Activated CD4-positive, alpha-beta T cell treated with anti-CD3 and anti-CD28 coated beads, Interleukin-10, Interleukin-2, amounts not matched to agents 100 ng/mL and 50 ng/mL, durations not matched to agents 16 hours and 8 hours (primary cell): ENCODE data around the gene IL16.

Source experiments
- DNase-seq: peaks from one replicate; pipeline ENCODE4 v3.0.0-alpha.2; 2020

IL16 gene

DNA sequence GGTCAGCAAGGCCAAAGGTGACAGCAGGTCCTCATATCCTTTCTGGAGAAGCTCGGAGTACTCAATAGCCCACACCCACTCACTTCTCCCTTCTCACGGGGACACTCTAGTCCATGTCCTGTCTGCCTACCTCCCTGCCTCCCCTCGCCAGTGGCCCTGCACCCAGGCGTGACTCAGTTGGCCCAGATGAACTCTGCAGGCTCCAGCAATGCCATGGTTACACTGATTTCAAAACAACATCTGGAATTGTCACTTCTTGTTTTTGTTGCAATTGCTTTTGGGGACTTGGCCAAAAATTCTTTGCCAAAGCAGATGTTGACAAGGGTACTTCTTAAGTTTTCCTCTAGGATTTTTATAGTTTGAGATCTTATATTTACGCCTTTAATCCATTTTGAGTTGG is 13.0 kb downstream of the IL16 start:
- no peak for DNase-seq

DNA sequence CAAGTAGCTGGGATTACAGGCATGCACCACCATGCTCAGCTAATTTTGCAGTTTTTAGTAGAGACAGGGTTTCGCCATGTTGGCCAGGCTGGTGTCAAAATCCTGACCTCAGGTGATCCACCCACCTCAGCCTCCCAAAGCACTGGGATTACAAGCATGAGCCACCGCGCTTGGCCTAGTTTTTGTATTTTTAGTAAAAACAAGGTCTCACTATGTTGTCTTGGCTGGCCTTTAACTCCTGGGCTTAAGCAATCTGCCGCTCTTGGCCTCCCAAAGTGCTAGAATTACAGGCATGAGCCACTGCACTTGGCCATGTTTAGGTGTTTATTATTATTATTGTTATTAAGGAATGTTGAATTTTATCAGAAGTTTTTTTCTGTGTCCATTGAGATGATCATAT is 14.7 kb downstream of the IL16 start:
- no peak for DNase-seq

DNA sequence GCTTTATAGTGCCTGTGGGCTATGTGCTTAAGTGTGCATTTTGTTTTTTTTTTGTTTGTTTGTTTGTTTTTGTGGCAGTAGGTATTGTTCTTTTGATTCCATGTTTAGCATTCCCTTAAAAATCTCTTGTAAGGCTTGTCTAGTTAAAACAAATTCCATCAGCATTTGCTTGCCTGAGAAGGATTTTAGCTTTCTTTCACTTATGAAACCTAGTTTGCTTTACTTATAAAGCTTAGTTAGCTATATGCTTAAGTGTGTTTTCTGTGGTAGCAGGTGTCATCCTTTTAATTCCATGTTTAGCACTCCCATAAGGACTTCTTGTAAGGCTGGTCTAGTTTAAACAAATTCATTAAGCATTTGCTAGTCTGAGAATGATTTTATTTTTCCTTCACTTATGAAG is 17.3 kb downstream of the IL16 start:
- DNase-seq = no peak

DNA sequence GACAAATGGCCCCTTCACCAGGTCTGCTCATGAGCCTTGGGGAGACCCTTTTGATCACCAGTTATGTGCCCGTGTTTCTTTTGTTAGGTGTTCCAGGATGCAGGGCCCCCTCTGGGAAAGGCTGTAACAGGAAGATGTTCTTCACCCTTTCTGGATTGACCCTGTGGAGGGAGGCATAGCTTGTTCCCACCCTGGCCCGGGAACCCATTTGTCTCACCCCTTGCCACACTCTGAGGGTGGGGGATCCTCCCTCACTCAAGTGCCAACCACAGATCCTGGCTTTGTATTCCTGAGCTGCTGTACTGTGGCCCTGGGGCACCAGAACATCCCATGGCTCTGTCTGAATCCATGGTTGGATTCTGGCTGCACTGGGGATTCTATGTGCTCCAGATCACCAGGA is 18.9 kb downstream of the IL16 start:
- no peak for DNase-seq

DNA sequence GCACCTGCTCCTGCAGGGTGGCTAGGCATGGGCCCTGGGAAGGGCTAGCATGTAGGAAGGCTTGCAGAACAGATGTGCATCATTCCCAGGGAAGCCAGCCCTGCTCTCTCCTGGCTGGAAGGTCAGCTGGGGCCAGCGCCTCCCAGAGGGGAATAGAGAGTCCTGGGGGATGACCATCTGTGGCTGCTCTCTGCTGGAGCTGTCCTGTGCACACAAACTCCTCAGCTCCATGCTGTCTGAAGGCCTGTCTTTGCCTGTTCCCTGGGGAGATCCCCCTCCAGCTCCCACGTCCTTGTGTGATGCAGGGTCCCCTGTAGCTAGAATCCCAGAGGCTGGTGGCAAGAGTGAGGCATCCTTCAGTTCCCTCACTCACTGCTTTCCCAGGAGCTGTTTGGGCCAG is 19.3 kb downstream of the IL16 start:
- no peak for DNase-seq

DNA sequence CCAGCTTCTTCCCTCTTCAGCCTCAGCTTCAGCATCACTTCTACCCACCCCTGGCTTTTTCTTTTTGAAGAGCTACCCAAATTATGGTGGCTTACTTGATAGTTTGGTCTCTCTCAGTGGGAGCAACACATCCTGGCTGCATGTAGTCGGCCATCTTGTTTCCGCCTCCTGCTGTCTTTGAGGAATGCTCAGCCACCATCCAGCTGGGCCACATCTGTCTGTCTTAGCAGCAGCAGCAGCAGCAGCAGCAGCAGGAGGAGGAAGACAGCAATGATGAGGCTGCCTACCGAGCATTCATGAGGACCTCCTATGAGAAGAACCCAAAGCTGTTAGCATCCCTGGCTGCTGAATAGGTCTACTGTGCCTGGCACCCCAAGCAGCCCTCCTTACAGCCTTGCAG is 19.7 kb downstream of the IL16 start:
- no peak for DNase-seq

DNA sequence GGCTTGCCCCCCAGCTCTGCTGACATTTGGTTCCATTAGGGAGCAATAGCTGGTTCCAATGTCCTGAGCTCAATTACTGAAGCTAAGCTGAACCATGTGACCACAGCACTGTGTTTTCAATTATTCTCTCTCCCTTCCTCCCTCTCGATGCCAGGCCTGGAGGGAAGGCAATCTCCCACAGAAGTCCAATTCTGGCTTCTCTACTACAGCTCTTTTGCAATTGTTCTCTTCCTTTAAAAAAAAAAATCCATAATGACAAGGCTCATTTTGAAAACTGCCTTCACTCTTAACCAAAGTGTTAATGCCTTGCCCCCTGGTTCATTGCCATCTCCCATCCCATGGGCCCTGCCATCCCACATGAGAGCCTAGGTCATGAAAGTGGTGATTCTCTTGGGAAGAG is 24.8 kb downstream of the IL16 start:
- DNase-seq = no peak

DNA sequence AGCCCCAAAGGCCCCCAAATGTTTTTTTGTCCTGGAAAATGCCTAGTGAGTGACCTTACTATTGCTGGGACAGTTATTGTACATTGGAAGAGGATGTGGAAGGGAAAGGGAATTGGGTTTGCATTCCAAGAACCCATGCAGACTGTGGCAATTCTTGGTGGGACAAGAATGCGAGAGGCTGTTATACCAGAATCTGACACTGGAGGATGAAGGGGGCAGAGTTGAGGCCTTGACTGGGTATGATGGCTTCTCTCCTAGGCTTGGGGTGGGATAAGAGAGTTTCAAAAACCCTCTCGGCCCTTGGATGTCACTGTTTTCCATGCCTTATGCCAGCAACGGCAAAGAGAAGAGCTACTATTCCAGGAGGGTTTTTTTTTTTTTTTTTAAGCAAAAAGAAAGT is 25.3 kb downstream of the IL16 start:
- DNase-seq = no peak

DNA sequence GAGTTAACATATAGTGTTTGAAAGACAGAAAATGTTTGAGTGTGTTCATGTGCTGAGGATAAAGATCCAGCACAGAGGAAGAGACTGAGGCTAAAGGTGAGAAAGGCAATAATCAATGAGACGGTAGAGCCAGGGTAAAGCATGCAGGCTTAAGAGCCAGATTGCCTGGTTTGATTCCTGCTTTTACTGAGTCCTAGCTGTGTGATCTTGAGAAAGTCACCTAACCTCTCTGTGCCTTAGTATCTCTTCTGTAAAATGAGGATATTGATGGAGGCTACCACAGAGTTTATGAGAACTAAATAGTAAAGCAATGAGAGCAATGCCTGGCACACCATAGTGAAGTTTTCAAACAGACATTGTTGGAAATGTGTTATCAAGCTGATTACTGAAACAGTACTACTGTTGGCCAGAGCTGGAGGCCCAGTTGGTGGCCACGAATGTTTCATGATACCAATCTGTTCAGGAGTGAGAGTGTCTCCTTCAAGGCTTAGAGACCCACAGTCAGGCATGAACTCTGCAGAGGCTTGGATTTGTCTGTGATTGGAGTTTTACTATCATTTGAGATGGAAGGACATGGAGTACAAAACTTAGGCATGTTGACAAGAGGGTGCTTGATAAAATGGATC is 26.8 kb downstream of the IL16 start:
- no peak for DNase-seq

DNA sequence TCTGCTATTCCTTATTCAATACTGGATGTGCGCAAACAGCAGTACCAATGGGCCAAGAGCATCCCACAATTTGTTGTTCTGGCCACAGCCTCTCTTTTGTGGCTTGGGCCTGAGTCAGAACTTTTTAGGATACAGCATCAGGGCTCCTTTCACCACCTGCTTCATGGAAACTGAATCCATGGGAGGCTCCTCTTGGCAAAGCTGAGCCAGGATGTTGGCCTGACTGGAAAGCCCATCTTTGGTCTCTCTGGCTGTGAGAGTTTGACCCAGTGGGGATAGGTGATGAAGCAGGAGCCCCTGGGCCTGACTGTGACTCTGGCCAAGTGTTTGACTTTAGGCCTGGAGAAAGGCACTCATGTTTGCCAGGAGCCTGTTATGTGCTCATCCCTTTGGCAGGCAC is 27.6 kb downstream of the IL16 start:
- DNase-seq = no peak

DNA sequence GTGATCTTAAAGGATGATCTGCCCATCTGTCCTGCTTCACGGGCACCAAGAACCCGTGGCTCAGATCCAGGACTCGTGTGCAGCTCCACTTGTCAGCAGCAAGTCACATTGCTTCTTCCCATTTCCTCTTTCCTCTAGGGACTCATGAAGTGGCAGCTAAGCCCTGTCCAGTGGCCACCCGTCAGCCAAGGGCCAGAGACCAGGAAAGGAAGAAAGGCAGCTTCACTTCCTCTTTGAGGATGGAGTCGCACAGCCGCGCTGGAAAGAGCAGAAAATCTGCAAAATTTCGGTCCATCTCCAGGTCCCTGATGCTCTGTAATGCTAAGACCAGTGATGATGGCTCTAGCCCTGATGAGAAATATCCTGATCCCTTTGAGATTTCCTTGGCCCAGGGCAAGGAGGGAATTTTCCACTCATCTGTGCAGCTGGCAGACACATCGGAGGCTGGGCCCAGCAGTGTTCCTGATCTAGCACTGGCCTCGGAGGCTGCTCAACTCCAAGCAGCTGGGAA is 28.5 kb downstream of the IL16 start:
- no peak for DNase-seq

DNA sequence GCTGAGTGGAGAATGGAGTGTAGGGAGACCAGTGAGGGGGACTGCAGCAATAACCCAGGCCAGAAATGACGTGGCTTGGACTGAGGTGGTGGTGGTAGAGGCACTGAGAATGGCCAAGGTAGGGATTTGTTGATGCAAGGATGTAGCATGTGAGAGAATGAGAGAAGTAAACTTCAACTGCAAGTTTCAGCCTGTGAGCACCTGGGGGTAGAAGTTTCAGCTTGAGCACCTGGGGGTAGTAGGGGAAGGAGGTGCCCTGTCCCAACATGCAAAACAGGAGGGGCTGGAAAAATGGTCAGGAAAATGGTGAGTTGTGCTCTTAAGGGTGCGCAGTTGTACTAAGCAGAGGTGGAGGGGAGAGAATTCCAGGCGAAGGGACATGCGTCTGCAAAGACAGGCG is 31.0 kb downstream of the IL16 start:
- DNase-seq = no peak

DNA sequence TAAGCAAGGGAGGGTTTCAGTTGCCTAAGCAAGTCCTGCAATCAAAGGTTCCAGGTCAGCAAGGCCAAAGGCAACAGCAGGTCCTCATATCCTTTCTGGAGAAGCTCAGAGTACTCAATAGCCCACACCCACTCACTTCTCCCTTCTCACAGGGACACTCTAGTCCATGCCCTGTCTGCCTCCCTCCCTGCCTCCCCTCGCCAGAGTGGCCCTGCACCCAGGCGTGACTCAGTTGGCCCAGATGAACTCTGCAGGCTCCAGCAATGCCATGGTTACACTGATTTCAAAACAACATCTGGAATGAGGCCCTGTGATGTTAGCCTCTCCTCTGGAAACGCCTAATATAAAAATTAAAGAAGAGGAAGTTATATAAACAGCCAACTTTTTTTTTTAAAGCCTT is 32.9 kb downstream of the IL16 start:
- DNase-seq = no peak

DNA sequence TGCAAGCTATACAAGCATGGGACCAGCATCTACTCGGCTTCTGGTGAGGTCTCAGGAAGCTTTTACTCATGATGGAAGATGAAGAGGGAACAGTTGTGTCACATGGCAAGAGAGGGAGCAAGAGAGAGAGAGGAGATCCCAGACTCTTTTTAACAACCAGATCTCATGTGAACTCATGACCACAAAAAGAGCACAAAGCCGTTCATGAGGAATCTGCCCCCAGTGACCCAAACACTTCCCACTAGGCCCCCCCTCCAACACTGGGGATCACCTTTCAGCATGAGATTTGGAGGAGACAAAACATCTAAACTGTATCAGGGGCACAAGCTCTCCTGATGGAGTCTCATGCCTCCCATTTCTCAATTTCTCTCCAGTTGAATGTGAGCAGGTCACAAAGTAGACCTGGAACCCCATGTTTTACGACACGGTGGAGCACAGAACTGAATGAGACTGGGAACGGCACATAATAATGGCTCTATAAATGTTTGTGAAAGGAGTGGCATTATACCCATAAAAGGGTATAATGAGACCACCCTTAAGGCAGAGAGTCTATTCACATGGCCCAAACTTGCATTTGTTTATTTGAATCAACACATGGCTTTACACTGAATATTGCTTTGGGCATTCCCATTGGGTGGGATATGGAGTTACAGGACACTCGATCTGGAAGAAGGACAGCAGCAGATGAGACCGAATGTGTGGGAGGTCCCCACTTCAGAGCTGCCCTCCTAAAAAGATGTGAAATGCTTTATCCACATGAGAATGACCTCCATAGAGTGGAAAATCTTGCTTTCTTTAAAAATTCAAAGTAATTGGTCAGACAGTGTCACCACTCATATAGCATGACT is 38.8 kb downstream of the IL16 start:
- DNase-seq = no peak

DNA sequence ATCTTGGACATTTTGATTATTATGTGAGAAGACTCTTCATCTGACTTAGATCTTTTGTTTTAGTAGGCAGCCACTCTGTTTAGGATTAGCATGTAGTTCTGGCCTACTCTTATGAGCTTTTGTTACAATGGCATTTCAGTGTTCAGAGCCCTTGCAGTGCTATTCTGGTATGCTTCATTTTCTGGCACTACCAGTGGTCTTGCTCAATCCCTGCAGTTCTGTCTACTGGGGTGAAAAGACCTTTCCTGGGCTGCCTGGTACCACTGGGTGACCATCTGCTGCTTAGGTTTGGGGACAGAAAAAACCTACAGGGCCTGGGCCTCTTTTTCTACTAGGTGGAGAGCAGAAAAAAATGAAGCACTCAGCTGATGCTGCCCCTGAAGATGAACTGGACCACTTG is 42.5 kb downstream of the IL16 start:
- no peak for DNase-seq

DNA sequence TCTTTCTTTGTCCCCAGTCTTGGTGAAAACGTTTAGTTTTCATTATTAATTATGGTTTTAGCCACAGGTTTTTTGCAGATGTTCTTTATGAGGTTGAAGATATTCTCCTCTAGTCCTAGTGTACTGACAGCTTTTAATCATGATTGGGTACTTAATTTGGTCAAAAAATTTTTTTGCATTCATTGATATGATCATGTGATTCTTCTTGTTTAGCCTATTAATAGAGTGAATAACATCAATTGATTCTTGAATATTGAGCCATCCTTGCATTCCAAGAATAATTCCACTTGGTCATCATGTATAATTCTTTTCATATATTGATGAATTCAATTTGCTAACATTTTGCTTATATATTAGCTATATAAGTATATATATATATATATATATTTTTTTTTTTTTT is 46.1 kb downstream of the IL16 start:
- DNase-seq = no peak

DNA sequence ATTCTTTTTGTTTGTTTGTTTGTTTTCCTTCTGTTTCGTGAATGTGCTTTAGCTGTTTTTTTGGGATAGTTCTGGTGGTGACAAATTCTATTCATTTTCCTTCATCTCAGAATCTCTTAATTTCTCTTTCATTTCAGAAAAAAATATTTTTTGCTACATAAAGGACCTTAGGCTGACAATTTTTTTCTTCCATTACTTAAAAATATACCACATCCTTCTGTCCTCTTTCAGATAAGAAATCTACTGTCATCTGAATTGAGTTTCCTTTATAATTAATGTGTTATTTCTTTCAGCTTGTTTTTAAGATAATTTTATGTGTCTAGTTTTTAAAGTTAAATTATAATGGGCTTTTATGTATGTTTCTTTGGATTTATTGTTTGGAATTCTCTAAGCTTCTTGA is 47.6 kb downstream of the IL16 start:
- no peak for DNase-seq

DNA sequence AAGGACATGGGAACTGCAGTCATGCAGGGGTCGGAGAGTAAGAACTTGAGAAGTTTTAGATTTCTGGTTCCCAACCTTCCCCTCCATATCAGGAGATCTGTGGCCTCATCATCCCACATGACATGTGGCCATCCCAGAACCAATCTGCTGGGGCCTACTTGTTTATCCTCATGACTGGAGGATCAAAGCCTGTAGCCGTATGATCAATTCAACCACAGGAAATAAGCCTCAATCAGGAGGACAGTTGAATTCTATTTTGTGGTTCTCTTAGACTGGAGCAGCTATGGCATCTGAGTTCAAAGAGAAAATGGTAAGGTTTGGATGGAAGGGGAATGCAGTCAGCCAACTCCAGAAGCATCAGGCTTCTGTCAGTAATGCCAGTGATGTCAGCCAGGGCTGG is 57.2 kb downstream of the IL16 start:
- DNase-seq = no peak

DNA sequence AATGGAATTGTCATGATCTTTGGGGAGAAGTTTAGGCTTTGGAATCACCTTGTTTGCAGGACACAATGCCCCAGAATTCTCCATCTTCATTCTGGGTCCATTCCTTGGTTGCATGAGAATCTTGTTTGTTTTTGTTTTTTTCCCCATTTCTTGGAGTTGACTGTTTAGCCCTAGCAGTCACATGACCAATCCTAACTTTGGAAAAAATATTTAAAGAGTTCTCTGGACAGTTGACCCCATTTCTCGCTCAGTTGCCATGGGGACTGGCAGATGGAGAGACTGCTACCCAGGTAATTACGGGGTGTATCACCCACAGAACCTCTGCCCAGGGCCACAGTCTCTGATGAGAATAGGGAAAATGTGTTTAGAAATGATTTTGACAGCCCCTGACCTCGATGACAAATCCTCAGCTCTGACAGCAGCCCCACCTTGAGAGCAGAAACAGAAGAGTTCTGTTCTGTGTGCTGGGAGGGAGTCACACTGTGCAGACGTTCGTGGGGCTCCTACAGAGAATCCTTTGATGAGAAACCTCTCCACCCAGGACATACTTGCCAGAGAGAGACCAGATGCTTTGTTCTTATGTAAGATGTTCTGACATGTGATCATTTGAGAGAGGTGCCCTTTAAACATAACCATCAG is 57.7 kb downstream of the IL16 start:
- no peak for DNase-seq

DNA sequence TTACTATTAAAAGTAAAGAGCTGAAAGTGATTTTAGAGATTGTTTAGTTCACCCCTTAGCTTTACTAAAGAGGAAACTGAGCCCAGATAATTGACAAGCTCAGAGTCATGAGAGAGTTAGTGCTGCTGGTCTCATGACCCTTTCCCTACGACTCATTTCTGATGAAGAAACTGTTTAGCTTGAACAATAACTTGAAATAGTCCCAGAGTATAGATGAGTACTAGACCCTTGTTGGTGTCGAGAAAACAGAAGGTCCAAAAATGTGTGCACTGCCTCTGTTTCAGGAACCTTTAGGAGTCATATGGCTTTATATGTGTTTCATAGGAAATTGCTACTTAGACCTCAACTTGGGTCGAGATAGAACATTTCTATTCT is 58.2 kb downstream of the IL16 start:
- no peak for DNase-seq

DNA sequence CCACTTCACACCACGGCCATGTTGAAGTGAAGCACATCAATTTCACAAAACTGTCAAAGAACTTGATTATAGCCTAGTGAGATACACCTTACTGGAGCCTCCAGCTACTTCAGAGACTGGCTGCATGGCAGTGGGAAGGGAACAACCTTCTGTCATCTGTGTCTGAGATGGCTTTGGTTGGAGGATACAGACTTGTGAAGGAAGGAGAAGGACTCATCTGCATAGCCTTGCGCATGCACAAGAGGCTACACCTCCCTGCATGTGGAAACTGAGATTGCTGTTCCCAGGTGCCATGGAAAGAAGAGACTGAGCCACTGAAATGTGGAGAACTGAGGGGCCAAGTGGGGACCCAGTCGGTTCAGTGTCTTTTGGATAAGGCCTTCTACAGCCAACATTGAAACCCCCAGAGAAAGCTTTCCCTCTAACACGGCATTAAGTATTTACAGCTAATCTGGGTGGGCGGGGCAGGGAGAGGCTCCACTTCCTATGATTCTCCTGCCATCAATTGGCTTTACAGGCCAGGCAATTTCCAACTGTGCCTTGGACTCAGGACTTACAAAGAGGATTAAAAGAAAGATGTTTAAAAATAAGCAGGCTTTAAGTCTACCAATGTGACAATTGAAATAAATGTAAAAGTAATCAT is 58.8 kb downstream of the IL16 start:
- DNase-seq = no peak

DNA sequence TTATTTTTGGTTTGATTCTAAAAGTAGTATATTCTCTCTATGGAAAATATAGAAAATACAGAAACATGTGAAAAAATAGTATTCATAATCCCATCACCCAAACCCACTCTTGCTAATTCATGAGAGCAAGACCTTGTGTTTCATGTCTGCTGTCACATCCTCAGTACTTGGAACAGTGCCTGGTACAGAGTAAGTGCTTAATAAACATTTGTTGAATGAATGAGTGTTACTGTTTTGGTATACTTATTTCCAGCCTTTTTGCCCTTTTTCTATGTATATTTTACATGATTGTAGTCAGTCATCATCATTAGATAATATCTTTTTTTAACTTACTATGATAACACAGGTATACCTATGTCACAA is 59.3 kb downstream of the IL16 start:
- no peak for DNase-seq

DNA sequence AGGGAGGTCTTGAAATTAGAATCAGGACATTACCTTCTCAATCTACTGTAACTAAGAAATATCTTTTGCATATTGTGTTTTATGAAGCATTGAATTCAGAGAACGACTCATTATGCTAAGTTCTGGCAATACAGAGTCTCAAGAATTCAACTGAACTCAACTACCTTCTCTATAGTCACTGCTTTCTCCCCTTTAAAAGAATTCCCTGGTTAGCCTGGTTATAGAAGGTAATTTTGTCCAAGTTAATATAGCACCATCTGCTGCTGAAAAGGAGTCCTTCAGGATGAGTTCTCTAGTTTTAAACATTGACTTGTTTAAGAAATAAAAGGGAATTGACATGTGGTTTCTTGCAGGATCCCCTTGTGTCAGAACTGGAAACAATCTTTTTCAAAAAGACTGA is 60.2 kb downstream of the IL16 start:
- no peak for DNase-seq

DNA sequence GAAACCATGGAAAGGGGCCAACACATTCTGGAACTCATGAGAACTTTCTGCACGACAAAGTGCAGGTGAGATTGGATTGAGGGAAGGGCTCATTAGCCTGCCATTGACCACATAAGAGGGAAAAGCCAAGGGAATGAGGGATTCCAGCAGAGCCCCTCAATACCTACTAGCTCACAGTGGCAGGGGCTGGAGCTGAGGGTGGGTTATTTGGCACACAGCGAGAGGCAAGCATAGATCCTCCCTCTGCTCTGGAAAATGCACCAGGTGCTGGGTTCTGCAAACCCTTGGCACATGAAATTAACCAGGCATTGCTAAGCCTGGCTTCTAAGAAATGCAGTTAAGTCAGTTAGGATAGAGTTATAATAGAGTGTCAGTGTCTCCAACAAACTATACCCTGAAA is 60.8 kb downstream of the IL16 start:
- no peak for DNase-seq
